ENCODE results near the gene TOB1.
A peak's percentile ranks its signal among the peaks of the same experiment; 100 is the strongest.
"Not testable (repeated sequence)": the region's sequence is repeated elsewhere in the genome, so short reads cannot be mapped to it uniquely, and the experiment has no call there.

TOB1 gene

DNA sequence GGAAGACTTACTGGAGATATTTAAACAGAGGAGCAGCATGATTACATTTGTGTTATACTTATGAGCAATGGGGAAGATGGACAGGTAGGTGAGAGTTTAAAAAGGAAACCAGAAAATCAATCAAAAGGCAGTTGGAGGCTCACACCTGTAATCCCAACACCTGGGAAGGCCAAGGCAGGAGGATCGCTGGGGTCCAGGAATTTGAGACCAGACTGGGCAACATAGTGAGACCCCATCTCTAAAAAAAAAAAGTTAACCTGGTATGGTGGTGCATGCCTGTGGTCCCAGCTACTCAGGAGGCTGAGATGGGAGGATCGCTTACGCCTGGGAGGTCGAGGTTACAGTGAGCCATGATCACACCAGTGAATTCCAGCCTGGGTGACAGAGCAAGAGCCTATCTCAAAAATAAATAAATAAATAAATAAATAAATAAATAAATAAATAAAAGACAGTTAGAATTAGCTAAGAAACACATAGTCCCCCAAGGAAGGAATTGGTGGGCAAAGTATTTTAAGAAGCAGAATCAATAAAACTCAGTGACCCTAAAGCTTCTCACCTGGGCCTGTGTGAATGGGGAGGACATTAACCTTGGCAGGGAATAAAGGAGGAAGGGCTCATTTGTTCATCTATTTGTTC lies 32.3 kb upstream of the TOB1 start:
- no peak for DNase-seq

DNA sequence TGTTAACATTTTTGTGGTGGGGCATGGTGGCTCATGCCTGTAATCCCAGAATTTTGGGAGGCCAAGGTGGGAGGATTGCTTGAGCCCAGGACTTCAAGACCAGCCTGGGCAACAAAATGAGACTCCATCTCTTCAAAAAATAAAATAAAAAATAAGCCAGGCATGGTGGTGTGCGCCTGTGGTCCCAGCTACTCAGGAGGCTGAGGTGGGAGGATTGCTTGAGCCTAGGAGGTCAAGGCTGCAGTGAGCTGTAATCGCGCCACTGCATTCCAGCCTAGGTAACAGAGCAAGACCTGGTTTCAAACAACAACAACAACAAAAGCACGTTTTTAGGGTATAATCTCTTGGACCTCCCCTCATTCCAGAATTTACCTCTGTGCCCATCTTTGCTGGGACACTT lies 28.4 kb upstream of the TOB1 start:
- not testable (repeated sequence) for DNase-seq

DNA sequence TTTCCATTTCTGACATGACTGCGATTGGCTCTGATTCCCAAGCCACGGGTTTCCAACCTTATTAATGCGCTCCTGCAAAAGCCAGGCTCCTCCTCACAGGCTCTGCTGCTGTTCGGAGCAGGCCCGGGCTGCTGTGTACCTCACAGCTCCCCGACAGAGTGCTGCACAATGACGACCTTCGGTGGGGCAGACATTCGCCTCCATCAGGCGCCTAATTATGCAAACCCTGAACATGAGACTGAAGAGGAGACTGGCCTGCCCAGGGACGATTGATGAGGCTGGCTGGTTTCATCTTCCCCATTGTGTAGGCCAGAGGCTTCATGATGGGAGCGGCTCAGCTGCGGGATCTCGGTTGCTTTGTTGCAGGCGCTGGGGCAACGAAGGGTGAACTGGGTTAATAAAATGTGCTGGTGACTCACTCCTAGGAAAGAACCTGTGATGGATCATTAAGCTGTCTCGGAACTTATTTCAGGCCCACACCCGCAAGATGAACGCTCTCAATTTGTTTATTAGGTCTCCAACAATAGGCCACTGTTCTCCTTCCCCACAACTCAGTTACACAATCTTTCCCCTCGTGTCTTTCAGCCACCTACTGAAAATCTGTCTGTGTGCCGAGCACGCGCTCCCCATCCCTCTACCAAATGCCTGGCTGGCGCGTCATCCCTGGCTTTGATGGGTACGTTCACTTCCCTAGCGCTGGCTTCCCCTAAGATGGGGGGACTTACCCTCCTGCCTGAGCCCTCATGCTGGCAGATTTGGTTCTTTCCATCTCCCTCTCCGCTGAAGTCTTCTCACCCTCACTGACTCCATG lies 27.2 kb upstream of the TOB1 start:
- DNase-seq, result no peak

DNA sequence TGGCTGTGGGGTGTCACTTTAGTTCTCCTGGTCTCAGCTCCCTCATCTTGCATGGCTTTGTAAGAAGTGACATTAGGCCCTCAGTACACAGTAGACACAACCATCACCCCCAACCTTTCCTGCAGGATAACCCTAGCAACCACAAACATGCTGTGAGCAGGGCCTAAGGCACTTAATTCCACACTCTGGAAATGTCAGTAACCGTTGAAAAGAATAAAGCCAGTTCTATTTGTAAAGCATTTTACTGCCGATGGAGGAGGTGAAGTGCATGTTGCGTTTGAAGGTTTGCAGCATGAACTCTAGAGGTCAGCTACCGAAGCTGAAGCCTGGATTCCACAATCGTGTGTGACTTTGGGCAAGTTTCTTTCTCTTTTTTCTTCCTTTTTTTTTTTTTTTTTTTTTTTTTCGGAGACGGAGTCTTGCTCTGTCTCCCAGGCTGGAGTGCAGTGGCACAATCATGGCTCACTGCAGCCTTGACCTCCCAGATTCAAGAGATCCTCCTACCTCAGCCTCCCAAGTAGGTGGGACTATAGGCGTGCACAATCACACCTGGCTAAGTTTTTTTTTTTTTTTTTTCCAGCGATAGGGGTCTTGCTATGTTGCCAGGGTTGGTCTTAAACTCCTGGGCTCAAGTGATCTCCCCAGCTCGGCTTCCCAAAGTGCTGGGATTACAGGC lies 26.1 kb upstream of the TOB1 start:
- DNase-seq, result no peak

DNA sequence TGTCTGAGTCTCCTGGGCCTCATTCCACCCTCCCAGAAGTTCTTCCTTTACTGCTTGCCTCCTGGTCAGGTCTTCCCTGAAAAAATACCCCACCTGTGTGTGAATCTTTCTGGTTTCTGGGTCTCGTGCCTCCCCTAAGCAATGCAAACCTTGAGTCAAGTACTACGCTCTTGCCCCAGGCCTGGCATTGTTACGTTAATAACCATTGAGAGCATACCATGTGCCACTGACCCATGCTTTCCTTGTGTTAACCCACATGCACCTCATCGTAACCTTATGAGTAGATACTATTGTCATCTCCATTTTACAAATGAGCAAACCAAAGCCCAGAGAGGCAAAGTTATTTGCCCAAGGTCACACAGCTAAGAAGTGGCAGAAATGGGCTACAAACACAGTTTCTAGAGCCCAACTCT lies 25.4 kb upstream of the TOB1 start:
- DNase-seq, result no peak

DNA sequence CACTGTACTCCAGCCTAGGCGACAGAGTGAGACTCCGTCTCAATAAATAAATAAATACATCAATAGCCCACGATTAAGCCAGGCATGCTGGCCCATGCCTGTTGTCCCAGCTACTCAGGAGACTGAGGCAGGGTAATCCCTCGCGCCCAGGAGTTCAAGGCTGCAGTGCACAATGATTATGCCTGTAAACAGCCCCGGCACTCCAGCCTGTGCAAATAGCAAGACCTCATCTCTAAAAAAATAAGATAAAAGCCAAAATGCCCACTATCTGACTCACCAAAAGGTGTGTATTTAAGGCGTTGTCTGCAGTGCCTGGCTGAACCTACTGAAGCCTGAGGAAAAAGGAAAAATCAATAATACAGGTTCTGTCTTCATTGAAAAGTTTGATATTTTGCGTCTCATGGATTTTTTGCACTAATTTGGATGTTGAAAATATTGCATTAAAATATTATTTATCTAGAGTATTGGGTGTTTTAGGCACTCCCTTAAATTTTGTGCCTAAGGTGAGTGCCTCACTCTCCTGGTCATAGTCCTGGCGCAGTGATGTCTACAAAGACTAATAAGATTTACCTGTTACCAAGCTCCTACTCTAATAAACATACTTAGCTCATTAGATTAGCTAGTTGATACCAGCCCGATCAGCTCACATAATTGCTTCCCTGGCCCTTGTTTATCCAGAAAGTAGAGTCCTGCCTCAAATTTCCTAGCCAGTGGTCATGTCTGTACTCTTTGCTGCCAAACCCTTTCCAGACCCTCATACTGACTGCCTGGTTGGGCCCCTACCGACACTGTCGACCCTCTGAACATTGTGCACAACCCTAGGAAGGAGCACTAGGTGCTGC lies 24.7 kb upstream of the TOB1 start:
- DNase-seq, result no peak

DNA sequence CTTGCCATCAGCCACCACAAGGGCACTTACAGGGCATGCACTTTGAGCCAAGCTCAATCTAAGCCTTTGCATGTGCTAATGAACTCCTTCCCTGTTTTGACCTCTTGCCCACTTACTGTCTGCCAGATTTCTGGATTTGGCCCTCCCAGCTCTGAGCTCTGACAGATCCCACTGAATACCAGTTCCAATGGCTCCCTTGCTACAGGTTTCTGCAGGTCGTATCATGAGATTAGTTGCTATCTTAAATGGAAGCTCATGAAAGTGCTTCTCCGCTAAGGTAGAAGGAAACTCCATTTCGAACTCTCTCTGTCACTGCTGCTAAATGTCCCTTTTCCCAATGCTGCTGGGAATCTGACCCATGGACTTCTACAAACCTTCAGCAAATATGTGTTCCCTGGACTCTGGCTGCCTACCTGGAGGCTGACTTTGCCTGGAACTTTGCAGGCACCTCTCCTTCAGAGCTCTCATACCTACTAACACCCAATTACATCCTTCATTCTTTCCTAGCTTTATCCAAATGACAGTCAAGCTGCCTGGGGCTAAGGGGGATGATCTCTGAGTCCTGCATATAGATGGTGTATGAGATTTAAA lies 23.5 kb upstream of the TOB1 start:
- DNase-seq, result no peak

DNA sequence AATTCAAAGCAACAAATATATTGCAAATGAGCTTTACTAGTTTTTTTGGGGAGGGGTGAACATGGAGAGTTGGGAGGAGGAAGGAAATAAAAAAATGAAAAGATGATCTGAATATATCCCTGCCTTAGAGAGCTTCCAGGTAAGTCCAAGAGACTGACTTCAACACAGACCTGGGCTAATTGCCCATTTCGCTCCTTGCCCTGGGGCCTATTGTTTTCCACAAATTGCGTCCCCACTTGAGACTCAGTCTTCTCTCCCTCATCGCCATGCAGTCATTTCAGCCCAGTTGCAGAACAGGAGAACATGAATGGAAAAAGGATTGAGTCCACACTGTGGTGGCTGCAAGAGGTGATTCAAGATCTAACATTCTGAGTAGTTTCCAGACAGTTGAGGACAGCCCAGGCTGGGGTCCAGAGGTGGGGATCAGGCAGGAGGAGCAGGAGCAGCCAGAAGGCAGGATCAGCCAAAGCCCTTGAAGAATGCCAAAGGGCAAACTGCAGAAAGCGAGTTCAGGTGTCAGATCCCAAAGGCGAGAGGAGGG lies 21.6 kb upstream of the TOB1 start:
- DNase-seq, result no peak

DNA sequence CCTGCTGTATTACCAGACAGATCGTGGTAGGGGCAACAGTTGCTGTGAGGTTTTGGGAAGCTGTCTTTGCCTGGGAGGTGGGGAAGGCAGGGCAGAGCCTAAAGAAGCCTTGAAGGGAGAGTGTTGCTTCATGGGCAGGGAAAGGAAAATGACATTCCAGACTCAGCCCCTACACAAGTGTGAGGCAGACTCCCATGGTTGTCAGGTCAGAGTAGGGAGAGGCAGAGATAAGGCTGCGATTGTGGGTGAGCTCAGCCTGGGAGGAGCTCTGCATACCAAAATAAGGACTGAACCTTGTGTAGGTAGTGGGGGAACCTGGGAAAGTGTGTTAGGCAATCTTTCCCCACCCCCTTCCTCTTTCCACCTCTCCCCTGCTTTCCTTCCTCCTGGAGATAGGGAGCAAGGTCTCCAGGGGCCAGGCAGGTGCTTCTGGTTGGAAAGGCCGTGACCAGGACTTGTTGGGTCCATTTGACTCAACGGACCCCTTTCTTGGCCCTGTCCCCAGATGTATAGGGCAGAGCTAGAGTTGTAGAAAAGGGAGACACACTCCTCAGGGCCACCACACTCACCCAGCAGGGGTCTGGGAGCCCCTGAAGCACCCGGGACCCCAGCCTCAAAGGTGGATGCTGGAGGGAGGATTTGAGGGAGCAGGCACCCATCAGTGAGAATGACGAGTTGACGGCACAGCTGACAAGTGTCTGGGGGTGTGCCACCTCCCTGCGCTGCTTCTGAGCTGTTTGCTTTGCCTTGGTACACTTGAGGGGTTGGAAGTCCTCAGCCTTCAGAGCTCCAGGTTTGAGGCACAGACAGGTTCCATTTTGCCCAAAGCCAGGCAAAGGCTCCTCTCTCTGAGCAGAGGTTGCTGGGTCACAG lies 18.5 kb upstream of the TOB1 start:
- no peak for DNase-seq

DNA sequence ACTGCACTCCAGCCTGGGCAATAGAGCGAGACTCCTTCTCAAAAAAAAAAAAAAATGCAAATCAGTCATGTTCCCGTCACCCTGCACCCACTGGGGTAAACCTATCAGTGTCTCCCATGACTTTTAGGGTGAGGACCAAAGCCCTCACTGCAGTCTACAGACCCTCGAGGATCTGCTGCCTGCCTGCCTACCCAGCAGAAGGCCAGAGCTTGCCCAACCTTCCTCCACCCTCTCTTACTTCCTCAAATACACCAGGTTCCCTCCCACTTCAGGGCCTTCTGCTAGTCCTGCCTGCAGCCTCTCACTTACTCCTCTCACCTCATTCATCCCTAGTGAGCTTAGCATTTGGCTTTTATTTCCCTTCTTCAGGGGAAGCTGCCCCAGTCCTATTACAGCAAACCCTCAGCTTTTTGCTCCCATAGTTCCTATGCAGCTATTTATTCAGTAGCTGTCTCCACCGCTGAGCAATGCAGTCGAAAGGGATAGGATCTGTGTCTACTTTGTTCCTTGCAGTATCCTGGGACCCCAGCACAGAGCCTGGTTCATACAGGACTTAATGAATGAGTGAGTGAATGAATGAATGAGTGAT lies 17.8 kb upstream of the TOB1 start:
- DNase-seq, result peak in 1 of 2 donors; percentile 29

DNA sequence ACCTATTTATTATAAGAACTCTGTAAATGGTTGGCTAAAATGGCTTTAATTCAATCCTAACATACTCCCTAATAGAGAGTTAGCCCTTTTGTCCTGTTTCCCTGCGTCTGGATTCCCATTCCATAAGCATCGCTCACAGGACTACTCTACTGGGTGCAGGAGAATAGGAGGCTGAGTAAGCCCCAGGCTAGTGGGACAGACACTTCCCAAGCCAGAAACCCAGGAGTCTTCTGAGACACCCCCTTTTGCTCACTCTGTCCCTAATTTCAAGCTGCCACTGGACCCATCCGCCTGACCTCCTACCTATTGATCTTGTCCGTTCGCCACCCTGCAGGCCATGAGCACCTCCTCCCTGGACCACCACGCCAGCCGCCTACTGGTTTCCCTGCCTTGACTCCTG lies 16.7 kb upstream of the TOB1 start:
- no peak for DNase-seq

DNA sequence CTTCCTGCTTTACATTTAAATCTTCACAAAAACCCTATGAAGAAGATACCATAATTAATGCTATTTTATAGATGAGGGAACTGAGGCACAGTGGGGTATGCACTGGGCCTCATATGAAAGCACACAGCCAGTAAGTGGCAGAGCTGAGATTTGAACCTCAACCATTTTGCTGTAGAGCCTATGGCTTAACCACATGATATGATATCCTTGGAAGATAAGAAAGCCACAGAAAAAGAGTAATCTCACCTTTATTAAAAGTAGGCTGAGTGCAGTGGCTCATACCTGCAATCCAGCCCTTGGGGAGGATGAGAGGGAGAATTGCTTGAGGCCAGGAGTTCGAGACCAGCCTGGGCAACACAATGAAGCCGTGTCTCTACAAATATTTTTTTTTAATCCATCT lies 15.0 kb upstream of the TOB1 start:
- no peak for DNase-seq

DNA sequence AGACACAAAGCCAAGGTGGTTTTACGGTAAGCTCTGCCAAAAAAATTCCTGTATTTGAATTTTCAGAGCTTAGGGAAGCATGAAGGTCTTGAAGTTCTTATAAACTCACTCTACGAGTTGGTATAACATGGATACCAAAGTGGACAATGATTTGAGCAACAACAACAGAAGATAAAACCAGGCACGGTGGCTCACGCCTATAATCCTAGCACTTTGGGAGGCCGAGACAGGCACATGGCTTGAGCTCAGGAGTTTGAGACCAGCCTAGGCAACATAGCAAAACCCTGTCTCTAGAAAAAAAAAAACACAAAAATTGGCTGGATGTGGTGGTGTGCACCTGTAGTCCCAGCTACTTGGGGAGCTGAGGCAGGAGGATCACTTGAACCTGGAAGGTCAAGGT lies 12.9 kb upstream of the TOB1 start:
- DNase-seq, result no peak

DNA sequence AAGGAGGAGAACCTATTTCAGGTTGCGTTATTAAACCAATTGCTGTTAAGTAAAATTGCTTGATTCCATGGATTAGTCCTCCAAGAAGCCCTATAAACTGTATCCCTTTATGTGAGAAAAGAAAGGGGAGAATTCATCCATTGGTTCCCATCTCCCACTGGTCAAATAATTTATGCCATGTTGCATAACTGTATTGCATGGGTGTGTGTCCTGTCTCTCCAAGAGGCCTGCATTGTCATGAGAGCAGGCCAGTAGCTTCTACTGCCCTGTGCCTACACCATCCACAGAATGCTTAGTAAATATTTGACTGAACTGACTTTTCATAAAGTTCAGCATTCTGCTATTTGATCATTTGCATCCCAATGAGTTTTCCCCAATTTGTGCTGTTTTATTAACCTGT lies 11.7 kb upstream of the TOB1 start:
- no peak for DNase-seq

DNA sequence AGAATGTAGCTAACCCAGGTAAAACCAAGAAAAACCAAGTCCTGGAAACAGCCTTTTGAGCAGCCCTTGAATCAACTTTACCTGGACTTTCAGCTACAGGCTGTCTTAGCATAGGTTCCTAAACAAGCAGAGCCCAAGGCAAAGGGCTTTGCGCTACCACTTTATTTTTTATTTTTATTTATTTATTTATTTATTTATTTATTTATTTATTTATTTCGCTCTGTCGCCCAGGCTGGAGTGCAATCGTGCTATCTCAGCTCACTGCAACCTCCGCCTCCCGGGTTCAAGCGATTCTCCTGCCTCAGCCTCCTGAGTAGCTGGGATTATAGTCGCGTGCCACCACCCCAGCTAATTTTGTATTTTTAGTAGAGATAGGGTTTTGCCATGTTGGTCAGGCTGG lies 10.9 kb upstream of the TOB1 start:
- DNase-seq, result not testable (repeated sequence)

DNA sequence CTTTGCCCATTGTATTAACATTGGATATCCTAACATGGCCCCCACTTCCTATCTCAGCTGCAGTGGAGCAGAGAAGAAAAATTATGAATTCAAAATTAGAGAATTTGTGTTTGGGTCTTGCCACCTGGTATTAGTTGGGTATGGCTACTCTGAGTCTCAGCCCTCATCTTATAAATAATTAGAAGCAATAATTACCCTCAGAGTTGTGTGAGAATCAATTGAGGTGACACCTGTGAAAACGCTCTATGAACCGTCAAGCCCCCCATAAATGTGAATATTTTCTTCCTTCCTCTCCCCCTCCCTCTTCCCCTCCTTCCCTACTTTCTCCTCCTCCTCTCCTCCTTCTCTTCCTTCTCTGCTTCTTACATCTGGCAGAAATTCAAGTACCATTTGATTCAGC lies 8.9 kb upstream of the TOB1 start:
- no peak for DNase-seq

DNA sequence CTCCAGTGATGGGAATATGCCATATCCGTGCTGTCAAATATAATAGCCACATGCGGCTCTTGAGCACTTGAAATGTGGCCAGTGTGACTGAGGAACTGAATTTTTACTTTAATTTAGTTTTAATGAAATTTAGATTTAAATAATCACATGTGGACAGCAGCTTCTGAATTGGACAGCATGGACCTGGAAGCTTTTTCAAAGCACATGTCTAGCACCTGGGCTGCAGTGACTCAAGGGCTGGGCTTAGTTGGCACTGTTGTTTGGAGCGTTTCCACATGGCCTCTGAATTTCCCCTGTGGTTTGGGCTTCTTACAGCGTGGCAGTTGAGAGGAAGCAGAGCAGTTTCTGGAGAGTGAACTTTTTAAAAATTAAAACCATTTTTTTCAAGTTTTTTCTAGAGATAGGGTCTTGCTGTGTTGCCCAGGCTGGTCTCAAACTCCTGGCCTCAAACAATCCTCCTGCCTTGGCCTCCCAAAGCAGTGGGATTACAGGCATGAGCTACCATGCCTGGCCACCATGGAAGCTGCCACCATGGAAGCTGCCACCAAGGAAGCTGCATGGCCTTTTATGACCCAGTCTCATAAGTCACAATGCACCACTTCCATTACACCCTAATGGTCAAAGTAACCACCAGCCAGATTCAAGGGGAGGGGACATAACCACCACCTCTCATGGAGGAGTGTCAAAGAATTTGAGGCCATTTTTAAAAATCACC lies 6.7 kb upstream of the TOB1 start:
- peak; percentile 65 to 66 for DNase-seq

DNA sequence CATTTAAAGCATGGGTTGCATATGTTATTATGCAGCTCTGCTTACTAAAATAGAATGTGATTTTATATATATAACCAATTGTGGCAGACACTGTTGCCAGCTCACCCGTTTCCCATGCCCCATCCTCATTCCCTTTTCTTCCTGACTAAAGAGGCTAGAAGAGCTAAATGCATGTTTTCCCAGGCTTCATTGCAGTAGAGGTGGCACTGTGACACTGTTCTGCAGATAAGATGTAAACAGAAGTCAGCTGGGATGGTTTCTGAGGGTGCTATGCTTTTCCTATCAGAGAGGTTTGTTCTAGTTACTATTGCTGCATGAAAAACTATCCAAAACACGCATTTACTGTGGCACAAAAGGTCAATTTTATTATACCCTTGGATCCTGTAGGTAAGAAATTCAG lies 5.7 kb upstream of the TOB1 start:
- DNase-seq, result no peak

DNA sequence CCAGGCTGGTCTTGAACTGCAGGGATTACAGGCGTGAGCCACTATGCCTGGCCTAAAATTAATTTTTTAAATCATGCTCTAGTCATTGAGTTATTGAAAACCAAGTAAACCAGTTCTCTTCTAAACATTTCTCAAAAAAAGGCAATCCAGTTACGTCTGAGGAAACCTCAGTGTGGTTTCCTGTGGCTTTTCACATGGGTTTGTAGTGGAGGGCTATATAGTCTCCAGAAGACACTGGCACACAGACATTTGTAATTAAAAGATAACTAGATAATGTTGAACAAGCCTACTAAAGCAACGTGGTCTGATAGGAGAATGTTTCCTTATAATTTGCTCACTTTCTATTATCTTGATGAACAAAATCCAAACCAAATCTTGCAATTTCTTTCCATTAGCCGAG lies 5.2 kb upstream of the TOB1 start:
- peak; percentile 61 to 77 for DNase-seq

DNA sequence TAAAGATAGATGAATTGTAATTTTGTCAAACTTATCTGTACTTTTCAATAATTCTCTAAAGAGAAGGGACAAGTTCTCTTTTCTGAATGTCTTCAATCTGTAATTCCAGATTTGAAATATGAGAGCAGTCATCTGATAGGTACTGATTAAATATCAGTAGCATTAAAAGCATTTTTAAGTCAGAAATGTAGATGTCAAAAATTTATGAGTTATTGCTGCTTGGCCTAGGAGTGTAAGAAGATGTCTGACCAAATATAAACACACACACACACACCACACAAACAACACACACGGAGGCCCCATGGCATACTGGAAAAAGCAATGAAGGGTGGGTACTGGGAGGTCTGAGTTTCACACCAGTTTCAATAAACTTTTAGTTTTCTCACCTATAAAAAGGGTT lies 2.4 kb upstream of the TOB1 start:
- no peak for DNase-seq

DNA sequence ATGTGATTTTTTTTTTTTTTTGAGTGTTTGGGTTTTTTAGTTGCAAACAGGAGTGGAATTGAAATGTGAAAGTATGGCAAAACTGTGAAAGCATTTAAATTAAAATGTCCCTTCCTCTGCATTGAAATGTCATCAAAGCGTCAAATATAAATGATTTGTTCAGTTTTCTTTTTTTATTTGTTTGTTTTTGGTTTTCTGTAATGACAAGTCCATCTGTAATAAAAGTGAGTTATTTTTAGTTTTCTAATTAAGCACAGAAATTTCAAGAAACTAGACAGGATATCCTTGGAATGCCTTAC lies 1.9 kb upstream of the TOB1 start:
- no peak for DNase-seq

All from CD4-positive, alpha-beta T cell treated with Interleukin-4 for 1 hour (primary cell).